ENCODE measurements around the gene FSCB.
"Not testable (repeated sequence)": the region's sequence is repeated elsewhere in the genome, so short reads cannot be mapped to it uniquely, and the experiment has no call there.

Gene FSCB, protein sequence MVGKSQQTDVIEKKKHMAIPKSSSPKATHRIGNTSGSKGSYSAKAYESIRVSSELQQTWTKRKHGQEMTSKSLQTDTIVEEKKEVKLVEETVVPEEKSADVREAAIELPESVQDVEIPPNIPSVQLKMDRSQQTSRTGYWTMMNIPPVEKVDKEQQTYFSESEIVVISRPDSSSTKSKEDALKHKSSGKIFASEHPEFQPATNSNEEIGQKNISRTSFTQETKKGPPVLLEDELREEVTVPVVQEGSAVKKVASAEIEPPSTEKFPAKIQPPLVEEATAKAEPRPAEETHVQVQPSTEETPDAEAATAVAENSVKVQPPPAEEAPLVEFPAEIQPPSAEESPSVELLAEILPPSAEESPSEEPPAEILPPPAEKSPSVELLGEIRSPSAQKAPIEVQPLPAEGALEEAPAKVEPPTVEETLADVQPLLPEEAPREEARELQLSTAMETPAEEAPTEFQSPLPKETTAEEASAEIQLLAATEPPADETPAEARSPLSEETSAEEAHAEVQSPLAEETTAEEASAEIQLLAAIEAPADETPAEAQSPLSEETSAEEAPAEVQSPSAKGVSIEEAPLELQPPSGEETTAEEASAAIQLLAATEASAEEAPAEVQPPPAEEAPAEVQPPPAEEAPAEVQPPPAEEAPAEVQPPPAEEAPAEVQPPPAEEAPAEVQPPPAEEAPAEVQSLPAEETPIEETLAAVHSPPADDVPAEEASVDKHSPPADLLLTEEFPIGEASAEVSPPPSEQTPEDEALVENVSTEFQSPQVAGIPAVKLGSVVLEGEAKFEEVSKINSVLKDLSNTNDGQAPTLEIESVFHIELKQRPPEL

DNA sequence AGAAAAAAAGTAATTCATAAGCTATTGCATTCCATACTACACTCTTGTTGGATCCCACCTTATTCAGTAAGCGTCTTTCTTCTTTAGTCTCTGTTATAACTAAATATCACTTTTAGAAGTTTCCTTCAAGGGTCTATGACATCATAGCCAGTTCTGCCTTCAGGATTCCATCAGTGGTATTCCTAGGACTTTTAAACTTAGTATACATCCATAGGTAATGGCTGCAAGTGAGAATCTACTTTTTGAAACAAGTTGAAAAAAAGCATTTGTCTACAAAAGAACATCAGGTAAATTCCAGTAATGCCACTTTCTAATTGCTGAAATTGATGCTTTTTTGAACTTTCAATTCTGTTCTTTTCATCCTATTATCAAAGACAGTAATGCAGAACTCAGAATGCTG lies at the start of gene FSCB:
TSS of gene FSCB (minus strand) at position 101 of the 400 bp plus-strand sequence. CDS start 296 bp downstream, outside the sequence.
- H3K4me1 ChIP-seq (ENCODE audit: insufficient read depth, low read length), result no peaks in the 10 kb centered on the region
- no peak within 1 kb of the TSS for H3K9ac ChIP-seq (ENCODE audit: low read length)
- H3K27ac ChIP-seq (ENCODE audit: low read depth, low read length), result no peak within 1 kb of the TSS
- no peaks in the 10 kb centered on the region for H3K27me3 ChIP-seq (ENCODE audit: control insufficient read depth in 1 of 2, insufficient read depth in 2 of 2, low read length in 2 of 2)
- H3K4me3 ChIP-seq (ENCODE audit: low read depth in 1 of 2, low read length in 2 of 2), result no peak within 1 kb of the TSS
- H3K9me3 ChIP-seq (ENCODE audit: low read length), result no peaks in the 10 kb centered on the region
- H3K36me3 ChIP-seq (ENCODE audit: insufficient read depth, low read length), result no peaks in the 10 kb centered on the region

DNA sequence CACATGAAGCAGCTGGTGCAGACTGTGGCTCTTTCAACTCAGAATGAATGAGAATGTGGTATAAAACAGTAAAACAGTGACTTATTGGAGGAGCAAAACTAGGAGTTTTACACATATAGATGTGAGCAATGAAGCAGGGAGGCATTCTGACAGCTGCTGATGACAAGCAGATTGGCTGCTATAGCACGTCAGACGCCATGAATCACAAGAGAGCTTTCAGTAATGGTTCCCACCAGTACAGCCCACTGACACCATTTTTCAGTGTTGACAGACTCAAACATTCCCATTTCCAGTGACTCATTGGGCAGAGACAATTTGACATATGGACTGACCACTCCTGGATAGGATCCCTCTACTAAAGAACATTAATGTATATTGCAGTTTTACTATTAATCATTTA lies 24.6 kb upstream of the FSCB start:
- Histone ChIP-seq H3K4me3 (ENCODE audit: low read depth in 1 of 2, low read length in 2 of 2) (no peak overlapping the region), H3K4me1 (ENCODE audit: insufficient read depth, low read length) (no peaks in the 10 kb centered on the region), H3K9ac (ENCODE audit: low read length) (no peak overlapping the region), H3K36me3 (ENCODE audit: insufficient read depth, low read length) (no peaks in the 10 kb centered on the region), H3K27ac (ENCODE audit: low read depth, low read length) (no peak overlapping the region), H3K27me3 (ENCODE audit: control insufficient read depth in 1 of 2, insufficient read depth in 2 of 2, low read length in 2 of 2) (no peaks in the 10 kb centered on the region), H3K9me3 (ENCODE audit: low read length) (no peaks in the 10 kb centered on the region)

DNA sequence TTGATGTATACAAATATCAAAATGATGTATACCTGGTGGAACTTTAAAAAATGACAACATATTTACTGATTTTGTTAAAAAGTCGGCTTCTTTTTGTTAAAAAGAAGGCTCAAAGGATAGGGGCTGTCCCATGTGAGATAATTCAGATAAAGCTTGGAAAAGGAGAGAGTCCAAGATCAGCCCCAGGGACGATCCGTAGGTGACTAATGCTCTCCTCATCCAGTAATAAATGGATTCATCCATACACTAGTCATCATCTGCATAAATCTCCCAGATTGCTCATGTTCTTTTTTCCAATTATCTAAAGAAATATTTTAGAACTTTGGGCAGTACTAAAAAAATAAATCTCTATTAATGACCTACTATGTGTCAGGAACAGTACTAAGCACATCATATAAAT lies 23.4 kb upstream of the FSCB start:
- no peaks in the 10 kb centered on the region for H3K4me1 ChIP-seq (ENCODE audit: insufficient read depth, low read length)
- H3K27me3 ChIP-seq (ENCODE audit: control insufficient read depth in 1 of 2, insufficient read depth in 2 of 2, low read length in 2 of 2), result no peaks in the 10 kb centered on the region
- no peak overlapping the region for H3K9ac ChIP-seq (ENCODE audit: low read length)
- H3K4me3 ChIP-seq (ENCODE audit: low read depth in 1 of 2, low read length in 2 of 2), result no peak overlapping the region
- no peak overlapping the region for H3K27ac ChIP-seq (ENCODE audit: low read depth, low read length)
- no peaks in the 10 kb centered on the region for H3K9me3 ChIP-seq (ENCODE audit: low read length)
- H3K36me3 ChIP-seq (ENCODE audit: insufficient read depth, low read length), result no peaks in the 10 kb centered on the region

DNA sequence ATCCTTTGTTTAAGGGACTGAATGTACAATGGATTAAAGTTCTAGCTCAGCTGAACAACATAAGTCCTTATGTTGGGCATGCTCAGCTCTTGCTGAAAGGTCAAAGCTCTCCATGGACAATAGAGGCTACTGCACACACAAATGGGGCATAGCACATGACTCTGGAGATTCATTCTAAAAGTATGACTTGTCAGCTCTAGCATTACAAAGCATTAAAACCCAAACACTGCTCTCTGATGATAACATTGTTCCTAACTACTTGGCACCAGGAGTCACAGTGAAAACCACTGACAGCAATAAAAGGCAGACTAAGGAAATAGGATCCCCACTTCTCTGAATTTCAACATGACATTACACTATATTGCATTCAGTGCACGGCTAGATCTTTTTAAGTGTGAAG lies 21.9 kb upstream of the FSCB start:
- Histone ChIP-seq H3K27ac (ENCODE audit: low read depth, low read length) (no peak overlapping the region), H3K36me3 (ENCODE audit: insufficient read depth, low read length) (no peaks in the 10 kb centered on the region), H3K9ac (ENCODE audit: low read length) (no peak overlapping the region), H3K9me3 (ENCODE audit: low read length) (no peaks in the 10 kb centered on the region), H3K27me3 (ENCODE audit: control insufficient read depth in 1 of 2, insufficient read depth in 2 of 2, low read length in 2 of 2) (no peaks in the 10 kb centered on the region), H3K4me3 (ENCODE audit: low read depth in 1 of 2, low read length in 2 of 2) (no peak overlapping the region), H3K4me1 (ENCODE audit: insufficient read depth, low read length) (no peaks in the 10 kb centered on the region)

DNA sequence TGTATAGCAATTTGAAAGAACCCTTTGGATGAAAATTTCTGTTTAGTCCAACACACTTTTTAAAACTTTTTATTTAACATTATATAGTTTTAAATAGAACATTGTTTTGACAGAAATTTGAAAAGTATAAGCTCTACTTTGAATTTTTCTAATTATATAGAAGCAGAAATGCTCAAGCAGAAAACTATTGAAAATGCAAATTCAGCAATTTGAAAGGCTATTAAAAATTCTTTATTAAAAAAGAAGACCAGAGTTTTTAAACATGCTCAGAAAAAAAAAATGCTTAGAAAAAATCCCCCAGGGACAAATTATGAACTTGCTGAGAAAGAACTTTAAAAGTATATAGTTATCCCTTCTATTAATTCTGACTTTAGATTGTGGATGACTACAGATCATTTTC lies 21.1 kb upstream of the FSCB start:
- no peaks in the 10 kb centered on the region for H3K4me1 ChIP-seq (ENCODE audit: insufficient read depth, low read length)
- H3K27ac ChIP-seq (ENCODE audit: low read depth, low read length), result no peak overlapping the region
- H3K36me3 ChIP-seq (ENCODE audit: insufficient read depth, low read length), result no peaks in the 10 kb centered on the region
- no peaks in the 10 kb centered on the region for H3K9me3 ChIP-seq (ENCODE audit: low read length)
- no peak overlapping the region for H3K9ac ChIP-seq (ENCODE audit: low read length)
- H3K4me3 ChIP-seq (ENCODE audit: low read depth in 1 of 2, low read length in 2 of 2), result no peak overlapping the region
- H3K27me3 ChIP-seq (ENCODE audit: control insufficient read depth in 1 of 2, insufficient read depth in 2 of 2, low read length in 2 of 2), result no peaks in the 10 kb centered on the region

DNA sequence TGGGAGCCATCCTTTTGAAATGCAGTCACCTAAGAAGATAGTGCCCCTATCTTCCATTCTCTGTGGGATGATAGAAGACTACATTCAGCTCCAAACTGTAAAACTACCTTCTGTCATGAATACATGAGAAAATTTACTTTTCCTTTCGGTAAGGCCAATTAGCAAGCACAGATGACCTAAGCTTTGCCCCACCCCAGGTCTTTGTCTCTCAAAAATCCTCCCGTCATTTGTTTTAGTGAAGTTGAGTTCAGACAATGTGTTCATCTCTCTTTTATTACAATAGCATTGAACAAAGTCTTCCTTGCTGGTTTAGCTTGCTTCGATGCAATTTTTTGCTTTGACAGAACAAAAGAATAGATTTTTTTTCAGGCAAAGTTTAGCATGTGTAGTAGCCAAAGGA lies 18.2 kb upstream of the FSCB start:
- Histone ChIP-seq H3K36me3 (ENCODE audit: insufficient read depth, low read length) (no peaks in the 10 kb centered on the region), H3K9me3 (ENCODE audit: low read length) (no peaks in the 10 kb centered on the region), H3K4me1 (ENCODE audit: insufficient read depth, low read length) (no peaks in the 10 kb centered on the region), H3K27me3 (ENCODE audit: control insufficient read depth in 1 of 2, insufficient read depth in 2 of 2, low read length in 2 of 2) (no peaks in the 10 kb centered on the region), H3K4me3 (ENCODE audit: low read depth in 1 of 2, low read length in 2 of 2) (no peak overlapping the region), H3K9ac (ENCODE audit: low read length) (no peak overlapping the region), H3K27ac (ENCODE audit: low read depth, low read length) (no peak overlapping the region)

DNA sequence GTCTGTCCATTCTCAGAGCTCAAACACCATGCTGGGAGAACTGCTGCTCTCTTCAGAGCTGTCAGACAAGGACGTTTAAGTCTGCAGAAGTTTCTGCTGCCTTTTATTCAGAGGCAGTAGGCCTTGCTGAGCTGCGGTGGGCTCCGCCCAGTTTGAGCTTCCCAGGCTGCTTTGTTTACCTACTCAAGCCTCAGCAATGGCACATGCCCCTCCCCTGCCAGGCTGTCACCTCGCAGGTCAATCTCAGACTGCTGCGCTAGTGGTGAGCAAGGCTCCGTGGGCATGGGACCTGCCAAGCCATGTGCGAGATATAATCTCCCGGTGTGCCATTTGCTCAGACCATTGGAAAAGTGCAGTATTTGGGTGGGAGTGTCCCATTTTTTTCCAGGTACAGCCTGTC lies 8.6 kb upstream of the FSCB start:
- H3K27ac ChIP-seq (ENCODE audit: low read depth, low read length); H3K9ac ChIP-seq (ENCODE audit: low read length); H3K9me3 ChIP-seq (ENCODE audit: low read length); H3K36me3 ChIP-seq (ENCODE audit: insufficient read depth, low read length); H3K4me3 ChIP-seq (ENCODE audit: low read depth in 1 of 2, low read length in 2 of 2); H3K27me3 ChIP-seq (ENCODE audit: control insufficient read depth in 1 of 2, insufficient read depth in 2 of 2, low read length in 2 of 2); H3K4me1 ChIP-seq (ENCODE audit: insufficient read depth, low read length): not testable (repeated sequence)

DNA sequence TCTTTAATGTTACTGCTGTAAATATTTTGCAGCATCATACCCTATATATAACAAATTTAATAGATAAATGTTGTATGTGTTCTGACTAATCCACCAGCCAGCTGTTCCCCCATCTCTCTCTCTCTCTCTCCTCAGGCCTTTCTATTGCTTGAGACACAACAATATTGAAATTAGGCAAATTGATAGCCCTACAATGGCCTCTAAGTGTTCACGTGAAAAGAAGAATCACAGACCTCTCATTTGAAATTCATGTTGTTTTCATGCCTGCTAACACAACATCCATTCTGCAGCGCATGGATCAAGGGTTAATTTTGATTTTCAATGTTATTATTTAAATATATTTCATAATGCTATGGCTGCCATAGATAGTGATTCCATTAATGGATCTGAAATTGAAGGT lies 1.8 kb upstream of the FSCB start:
- Histone ChIP-seq H3K4me1 (ENCODE audit: insufficient read depth, low read length) (no peaks in the 10 kb centered on the region), H3K4me3 (ENCODE audit: low read depth in 1 of 2, low read length in 2 of 2) (no peak overlapping the region), H3K9me3 (ENCODE audit: low read length) (no peaks in the 10 kb centered on the region), H3K27me3 (ENCODE audit: control insufficient read depth in 1 of 2, insufficient read depth in 2 of 2, low read length in 2 of 2) (no peaks in the 10 kb centered on the region), H3K9ac (ENCODE audit: low read length) (no peak overlapping the region), H3K36me3 (ENCODE audit: insufficient read depth, low read length) (no peaks in the 10 kb centered on the region), H3K27ac (ENCODE audit: low read depth, low read length) (no peak overlapping the region)

DNA sequence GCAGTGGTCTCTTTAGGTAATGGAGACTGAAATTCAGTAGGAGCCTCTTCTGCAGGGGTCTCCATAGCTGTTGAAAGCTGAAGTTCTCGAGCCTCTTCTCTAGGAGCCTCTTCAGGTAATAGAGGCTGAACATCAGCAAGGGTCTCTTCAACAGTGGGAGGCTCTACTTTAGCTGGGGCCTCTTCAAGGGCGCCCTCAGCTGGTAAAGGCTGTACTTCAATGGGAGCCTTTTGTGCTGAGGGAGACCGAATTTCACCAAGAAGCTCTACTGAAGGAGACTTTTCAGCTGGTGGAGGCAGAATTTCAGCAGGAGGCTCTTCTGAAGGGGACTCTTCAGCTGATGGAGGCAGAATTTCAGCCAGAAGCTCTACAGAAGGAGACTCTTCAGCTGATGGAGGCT lies 1.5 kb downstream of the FSCB start:
- no peak overlapping the region for H3K27ac ChIP-seq (ENCODE audit: low read depth, low read length)
- no peaks in the 10 kb centered on the region for H3K4me1 ChIP-seq (ENCODE audit: insufficient read depth, low read length)
- no peak overlapping the region for H3K9ac ChIP-seq (ENCODE audit: low read length)
- H3K9me3 ChIP-seq (ENCODE audit: low read length), result no peaks in the 10 kb centered on the region
- H3K27me3 ChIP-seq (ENCODE audit: control insufficient read depth in 1 of 2, insufficient read depth in 2 of 2, low read length in 2 of 2), result no peaks in the 10 kb centered on the region
- H3K4me3 ChIP-seq (ENCODE audit: low read depth in 1 of 2, low read length in 2 of 2), result no peak overlapping the region
- no peaks in the 10 kb centered on the region for H3K36me3 ChIP-seq (ENCODE audit: insufficient read depth, low read length)

DNA sequence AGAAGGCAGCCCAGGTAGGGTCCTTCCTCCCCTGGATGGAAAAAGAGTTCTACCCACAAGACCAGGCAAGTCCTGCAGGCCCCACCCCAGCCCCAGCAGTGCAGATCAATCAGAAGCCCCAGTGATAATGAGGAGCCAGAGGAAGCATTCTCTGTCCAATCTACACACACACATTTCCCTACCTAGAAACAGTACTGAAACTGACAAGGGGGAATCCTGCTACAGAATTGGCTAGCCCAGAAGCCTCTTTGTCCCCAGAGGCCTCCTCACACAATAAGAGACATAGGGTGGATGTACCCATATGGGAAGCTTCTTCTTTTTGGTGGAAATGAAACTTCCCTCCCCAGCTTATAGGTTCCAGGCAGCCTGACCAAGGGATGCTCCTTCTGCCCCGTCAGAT lies 9.9 kb downstream of the FSCB start:
- Histone ChIP-seq H3K9me3 (ENCODE audit: low read length) (no peaks in the 10 kb centered on the region), H3K4me3 (ENCODE audit: low read depth in 1 of 2, low read length in 2 of 2) (no peak overlapping the region), H3K9ac (ENCODE audit: low read length) (no peak overlapping the region), H3K27ac (ENCODE audit: low read depth, low read length) (no peak overlapping the region), H3K27me3 (ENCODE audit: control insufficient read depth in 1 of 2, insufficient read depth in 2 of 2, low read length in 2 of 2) (no peaks in the 10 kb centered on the region), H3K4me1 (ENCODE audit: insufficient read depth, low read length) (no peaks in the 10 kb centered on the region), H3K36me3 (ENCODE audit: insufficient read depth, low read length) (no peaks in the 10 kb centered on the region)

DNA sequence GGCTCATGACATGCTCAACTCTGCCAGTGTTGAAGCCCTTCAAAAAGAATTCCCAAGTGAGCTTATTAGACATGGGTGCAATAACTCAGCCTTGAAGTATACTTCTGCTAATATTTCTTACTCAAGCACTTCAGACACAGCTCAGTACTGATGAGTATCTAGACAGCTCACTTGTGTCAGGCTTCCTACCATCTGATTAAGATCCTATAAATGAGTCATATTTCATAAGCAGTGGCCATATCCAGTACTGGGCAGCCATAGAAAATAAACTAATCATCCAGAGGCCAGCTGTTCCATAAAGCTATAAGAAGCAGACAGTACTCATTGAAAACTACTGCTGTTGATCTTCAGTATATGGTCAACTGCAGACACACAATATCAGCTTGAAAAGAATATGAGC lies 12.9 kb downstream of the FSCB start:
- Histone ChIP-seq H3K9me3 (ENCODE audit: low read length) (no peaks in the 10 kb centered on the region), H3K4me3 (ENCODE audit: low read depth in 1 of 2, low read length in 2 of 2) (no peak overlapping the region), H3K4me1 (ENCODE audit: insufficient read depth, low read length) (no peaks in the 10 kb centered on the region), H3K9ac (ENCODE audit: low read length) (no peak overlapping the region), H3K36me3 (ENCODE audit: insufficient read depth, low read length) (no peaks in the 10 kb centered on the region), H3K27ac (ENCODE audit: low read depth, low read length) (no peak overlapping the region), H3K27me3 (ENCODE audit: control insufficient read depth in 1 of 2, insufficient read depth in 2 of 2, low read length in 2 of 2) (no peaks in the 10 kb centered on the region)
